ENCODE measurements around the gene NCOA3.

NCOA3 gene

DNA sequence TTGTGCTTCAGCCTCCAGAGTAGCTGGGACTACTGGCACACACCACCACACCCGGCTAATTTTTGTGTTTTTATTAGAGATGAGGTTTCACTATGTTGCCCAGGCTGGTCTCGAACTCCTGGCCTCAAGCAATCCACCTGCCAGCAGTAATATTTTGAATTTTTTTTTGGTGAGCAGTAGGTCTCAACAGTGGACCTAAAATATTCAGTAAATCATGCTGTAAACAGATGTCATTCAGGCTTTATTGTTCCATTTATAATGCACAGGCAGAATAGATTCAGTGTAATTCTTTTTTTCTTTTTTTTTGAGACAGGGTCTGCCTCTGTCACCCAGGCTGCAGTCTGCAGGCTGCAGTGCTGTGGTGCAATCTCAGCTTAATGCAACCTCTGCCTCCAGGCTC lies 69.7 kb downstream of the NCOA3 start:
- no peak overlapping the region for H3K4me3 ChIP-seq (ENCODE audit: control insufficient read depth, low read depth, low read length)
- DNase-seq (ENCODE audit: low read depth), result no peak
- TF ChIP-seq, protein P1, sequence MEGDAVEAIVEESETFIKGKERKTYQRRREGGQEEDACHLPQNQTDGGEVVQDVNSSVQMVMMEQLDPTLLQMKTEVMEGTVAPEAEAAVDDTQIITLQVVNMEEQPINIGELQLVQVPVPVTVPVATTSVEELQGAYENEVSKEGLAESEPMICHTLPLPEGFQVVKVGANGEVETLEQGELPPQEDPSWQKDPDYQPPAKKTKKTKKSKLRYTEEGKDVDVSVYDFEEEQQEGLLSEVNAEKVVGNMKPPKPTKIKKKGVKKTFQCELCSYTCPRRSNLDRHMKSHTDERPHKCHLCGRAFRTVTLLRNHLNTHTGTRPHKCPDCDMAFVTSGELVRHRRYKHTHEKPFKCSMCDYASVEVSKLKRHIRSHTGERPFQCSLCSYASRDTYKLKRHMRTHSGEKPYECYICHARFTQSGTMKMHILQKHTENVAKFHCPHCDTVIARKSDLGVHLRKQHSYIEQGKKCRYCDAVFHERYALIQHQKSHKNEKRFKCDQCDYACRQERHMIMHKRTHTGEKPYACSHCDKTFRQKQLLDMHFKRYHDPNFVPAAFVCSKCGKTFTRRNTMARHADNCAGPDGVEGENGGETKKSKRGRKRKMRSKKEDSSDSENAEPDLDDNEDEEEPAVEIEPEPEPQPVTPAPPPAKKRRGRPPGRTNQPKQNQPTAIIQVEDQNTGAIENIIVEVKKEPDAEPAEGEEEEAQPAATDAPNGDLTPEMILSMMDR (IDR thresholded peaks at IDR 0.05; ENCODE audit: control insufficient read depth, insufficient read depth, low read depth, low read length, missing control alignments), result no peak

- TF ChIP-seq, protein P1 (IDR thresholded peaks at IDR 0.05; ENCODE audit: control insufficient read depth, insufficient read depth, low read depth, low read length, missing control alignments), result no peak
- no peak for DNase-seq (ENCODE audit: low read depth)
- no peak overlapping the region for H3K4me3 ChIP-seq (ENCODE audit: control insufficient read depth, low read depth, low read length)
Observed at GRCh38 chr20:47572105-47572729, 70.5 kb downstream of the NCOA3 start.

GRCh38 chr20:47573559-47573958 lies 71.9 kb downstream of the NCOA3 start:
- TF ChIP-seq, protein P1 (IDR thresholded peaks at IDR 0.05; ENCODE audit: control insufficient read depth, insufficient read depth, low read depth, low read length, missing control alignments), result no peak
- DNase-seq (ENCODE audit: low read depth), result no peak
- no peak overlapping the region for H3K4me3 ChIP-seq (ENCODE audit: control insufficient read depth, low read depth, low read length)

DNA sequence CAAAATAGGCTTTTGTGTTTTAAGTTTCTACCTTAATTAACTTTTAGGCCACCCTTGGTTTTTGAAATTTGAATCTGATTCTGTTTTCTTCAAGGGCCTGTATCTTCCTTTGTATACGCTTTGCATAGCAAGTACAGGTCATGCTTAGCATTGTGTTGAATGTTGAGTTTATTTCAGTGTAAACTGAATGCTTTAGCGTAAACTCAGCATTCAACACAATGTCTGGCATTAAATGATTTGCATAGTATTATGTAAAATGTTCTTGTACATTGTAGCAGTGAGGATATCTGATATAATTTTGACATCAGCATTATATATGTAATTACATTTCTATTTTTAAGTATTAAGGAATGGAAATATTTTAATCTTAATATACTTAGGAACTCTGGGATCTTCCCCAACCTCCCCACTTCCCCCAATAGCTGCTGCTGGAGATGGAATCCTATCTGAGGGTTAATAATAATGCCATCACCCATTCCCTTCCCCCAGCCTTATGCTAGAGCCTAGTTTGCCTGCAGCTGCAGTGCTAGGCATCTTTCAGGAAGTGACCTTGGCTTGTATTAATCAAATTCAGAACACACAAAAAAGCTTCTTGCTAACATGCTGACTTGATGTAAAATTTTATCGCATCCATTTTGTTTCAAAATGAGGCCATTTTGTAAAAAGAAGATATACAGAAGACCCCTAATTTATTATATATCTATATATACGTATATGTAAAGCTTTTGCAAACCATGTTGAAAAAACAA lies 73.1 kb downstream of the NCOA3 start:
- TF ChIP-seq, protein P1 (IDR thresholded peaks at IDR 0.05; ENCODE audit: control insufficient read depth, insufficient read depth, low read depth, low read length, missing control alignments), result no peak
- no peak overlapping the region for H3K4me3 ChIP-seq (ENCODE audit: control insufficient read depth, low read depth, low read length)
- DNase-seq (ENCODE audit: low read depth), result no peak

DNA sequence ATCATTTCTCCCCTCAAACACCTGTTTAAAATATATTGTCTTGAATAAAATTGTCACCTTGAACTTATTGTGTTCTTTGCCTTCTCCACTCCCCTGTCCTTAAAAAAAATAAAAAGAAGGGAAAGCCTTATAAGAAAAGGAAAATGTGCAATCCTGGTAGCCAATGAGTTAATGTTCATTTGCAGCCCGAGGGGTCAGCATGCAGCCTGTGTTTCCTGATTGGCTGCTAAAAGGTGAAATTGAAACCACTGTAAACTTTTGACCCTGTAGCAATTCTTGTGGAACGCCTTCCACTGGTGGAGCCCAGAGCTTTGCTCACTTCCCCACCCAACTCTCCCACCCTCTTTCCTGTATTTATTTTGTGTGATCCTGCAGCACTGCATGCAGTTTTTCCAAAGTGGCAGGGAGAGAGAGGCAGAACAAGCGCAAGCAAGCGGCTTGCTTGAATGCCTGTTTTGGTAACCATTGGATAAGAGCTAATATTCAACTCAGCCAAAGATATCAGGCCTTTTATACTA lies 74.9 kb downstream of the NCOA3 start:
- no peak for DNase-seq (ENCODE audit: low read depth)
- TF ChIP-seq, protein P1 (IDR thresholded peaks at IDR 0.05; ENCODE audit: control insufficient read depth, insufficient read depth, low read depth, low read length, missing control alignments), result no peak
- no peak overlapping the region for H3K4me3 ChIP-seq (ENCODE audit: control insufficient read depth, low read depth, low read length)

DNA sequence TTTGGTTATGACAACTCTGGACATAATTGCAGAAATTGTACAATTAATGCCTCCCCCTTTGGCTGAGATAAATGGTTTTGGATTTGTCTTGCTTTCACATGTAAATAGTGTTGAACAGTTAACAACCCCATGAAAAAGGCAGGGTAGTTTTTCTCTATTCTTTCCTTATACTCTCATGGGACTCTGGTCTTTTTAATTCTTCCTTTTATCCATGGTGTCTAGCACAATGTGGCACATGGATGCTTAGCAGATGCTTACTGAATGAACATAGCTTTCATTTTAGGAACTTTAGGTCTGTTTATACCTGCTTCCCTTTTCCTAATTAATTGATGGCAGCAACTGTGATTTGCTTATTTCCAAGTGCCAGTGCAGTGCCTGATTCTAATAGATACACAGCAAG lies 75.6 kb downstream of the NCOA3 start:
- H3K4me3 ChIP-seq (ENCODE audit: control insufficient read depth, low read depth, low read length), result no peak overlapping the region
- DNase-seq (ENCODE audit: low read depth), result no peak
- TF ChIP-seq, protein P1 (IDR thresholded peaks at IDR 0.05; ENCODE audit: control insufficient read depth, insufficient read depth, low read depth, low read length, missing control alignments), result no peak
